ENCODE measurements around the gene TBCD.
"Not testable (repeated sequence)": the region's sequence is repeated elsewhere in the genome, so short reads cannot be mapped to it uniquely, and the experiment has no call there.

- not testable (repeated sequence) for TF ChIP-seq CTCF (conservative IDR thresholded peaks at IDR 0.05 in 1 of 2, IDR thresholded peaks at IDR 0.05 in 1 of 2; ENCODE audit: extremely low read depth in 1 of 2, insufficient read depth in 1 of 2, low read depth in 1 of 2, low read length in 2 of 2); EZH2 (IDR thresholded peaks at IDR 0.05; ENCODE audit: borderline replicate concordance, low read length)
These were observed 212.6 kb downstream of the TBCD start for GRCh38 chr17:82964451-82964850.

Measured in mammary epithelial cell (primary cell).